HuH-7 (cell line): ENCODE measurements around the gene DDX43.
A peak's percentile ranks its signal among the peaks of the same experiment; 100 is the strongest.
"Not testable (repeated sequence)": the region's sequence is repeated elsewhere in the genome, so short reads cannot be mapped to it uniquely, and the experiment has no call there.

Source experiments
- DNase-seq: peaks from one replicate; pipeline ENCODE4 v3.0.0; 2011; ENCODE audit warnings: low spot score

DDX43 gene

GRCh38 chr6:73394577-73395354 is at the start of gene DDX43:
Gene DDX43 (plus strand): TSS chr6:73394828. CDS start chr6:73394906, 78 bp downstream.
- peak; percentile 84 for DNase-seq

GRCh38 chr6:73348550-73349204 is 46.0 kb upstream of the DDX43 start:
- DNase-seq: no peak

DNA sequence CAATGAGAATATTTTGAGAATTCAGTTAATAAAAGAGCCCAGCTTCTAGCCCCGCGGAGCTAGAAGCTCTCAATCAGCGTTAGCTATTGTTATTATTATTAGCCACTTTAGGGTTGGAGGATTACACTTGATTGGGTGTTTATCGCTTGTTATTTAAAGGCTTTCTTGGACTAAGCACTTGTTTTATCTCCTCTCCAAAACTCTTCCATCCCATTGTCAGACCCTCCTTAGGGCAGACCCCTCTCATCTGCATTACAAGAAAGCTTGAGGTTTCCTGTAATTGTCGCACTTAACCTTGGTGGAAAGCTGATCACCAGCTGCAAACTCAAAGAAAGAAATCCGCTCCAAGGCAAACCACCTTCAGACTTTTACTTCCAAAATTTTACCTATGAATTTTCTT is 45.3 kb upstream of the DDX43 start:
- no peak for DNase-seq

- no peak for DNase-seq
Observed at GRCh38 chr6:73353636-73354593, 40.7 kb upstream of the DDX43 start, which contains the start of gene DPPA5. Gene DPPA5 (minus strand): TSS chr6:73354276. CDS start chr6:73354225, 51 bp downstream.

DNA sequence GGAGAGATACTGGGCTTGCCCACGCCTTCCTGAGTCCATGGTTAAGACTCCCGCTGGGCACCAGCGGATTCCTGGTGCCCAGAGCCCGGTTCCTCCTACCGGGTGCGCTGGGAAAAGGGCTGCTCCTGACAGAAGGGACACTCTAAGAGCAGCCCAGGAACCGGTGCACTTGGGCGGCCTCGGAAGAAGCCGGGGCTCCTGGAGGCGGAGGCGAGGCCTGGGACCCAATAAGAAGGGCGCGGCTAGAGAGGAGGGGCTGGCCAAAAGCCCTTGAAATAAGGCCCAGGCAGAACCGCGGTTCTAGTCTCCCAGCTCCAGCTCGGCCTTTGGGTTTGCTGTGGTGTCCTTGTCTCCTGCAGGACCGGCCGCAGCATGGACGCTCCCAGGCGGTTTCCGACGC is 32.3 kb upstream of the DDX43 start, which contains the start of gene KHDC3L:
KHDC3L (plus strand) TSS at position 301 of the 400 bp plus-strand sequence; CDS start at position 373, 72 bp downstream.
- no peak for DNase-seq

DNA sequence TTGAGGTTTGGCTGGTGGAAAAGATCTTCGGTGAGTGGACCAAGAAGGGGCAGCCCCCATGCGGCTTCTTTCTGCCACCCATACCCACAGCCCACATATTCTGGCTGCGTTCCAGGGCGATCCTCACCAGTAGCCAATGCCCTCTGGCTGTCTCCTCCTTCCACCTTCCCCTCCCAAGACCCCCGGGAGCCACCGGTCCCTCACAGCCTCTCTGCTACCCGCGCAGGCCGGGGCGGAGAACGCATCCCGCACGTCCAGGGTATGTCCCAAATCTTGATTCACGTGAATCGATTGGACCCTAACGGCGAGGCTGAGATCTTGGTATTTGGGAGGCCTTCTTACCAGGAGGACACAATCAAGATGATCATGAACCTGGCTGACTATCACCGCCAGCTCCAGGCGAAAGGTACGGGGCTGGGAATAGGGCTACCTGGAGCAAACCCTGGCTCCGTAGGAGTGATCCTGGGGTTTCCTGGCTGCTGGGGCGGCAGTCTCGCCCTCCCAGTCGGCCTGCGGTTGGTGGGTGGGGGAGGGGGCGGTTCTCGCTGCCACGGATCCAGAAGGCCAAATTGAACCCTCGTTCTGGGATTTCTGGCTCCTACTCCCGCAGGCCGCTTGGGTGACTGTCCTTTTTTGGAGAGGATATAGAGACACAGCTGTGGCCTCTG is 31.6 kb upstream of the DDX43 start:
- DNase-seq: no peak

- DNase-seq: no peak
Observed at GRCh38 chr6:73363537-73363875, 31.1 kb upstream of the DDX43 start.

GRCh38 chr6:73364121-73364520 is 30.5 kb upstream of the DDX43 start:
- DNase-seq: no peak

GRCh38 chr6:73364549-73364948 is 30.1 kb upstream of the DDX43 start:
- no peak for DNase-seq

DNA sequence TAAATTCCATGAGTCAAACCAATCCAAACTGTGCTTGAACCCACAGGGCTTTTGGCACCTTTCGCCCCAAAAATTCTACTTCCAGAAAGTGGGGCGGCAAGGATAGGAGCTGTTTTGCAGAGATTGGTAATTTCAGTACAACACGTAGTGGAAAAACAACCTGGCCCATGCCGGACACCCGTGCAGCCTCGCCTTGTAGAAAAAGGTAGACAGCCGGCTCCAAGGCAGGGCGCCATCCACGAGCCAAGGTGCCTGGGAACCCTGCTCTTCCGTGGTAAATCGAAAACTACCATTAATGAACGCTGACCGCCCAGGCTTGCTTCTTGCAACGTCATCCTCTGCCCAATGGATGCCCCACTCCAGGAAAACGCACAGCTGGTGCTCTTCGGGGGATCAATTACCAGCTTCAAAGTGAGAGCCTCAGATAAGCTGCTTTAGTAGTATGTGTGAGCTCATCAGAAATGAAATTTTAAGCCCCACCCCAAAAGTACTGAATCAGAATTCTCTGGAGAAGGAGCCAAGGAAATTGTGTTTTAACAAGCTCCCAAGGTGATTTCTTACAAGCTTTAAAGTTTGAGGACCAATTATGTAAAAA is 26.8 kb upstream of the DDX43 start:
- DNase-seq: no peak

DNA sequence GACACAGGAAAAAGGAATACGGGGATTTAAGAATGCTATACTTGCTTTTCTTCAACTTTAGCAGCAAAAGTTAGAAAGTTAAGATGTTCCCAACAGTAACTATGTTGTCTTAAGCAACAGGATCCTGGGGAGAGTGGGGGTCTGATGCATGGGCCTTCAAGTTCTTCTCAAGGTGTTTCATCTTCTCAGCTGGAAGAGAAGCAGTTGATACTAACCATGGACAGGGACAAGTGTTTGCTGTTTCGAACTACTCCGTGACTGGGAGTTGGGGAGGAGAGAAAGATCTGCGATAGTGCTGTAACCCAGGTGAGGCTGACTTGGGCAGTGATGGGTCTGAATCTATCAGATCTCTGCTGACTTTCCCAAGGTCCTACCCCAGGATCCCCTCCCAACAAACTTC is 26.0 kb upstream of the DDX43 start:
- DNase-seq: no peak

DNA sequence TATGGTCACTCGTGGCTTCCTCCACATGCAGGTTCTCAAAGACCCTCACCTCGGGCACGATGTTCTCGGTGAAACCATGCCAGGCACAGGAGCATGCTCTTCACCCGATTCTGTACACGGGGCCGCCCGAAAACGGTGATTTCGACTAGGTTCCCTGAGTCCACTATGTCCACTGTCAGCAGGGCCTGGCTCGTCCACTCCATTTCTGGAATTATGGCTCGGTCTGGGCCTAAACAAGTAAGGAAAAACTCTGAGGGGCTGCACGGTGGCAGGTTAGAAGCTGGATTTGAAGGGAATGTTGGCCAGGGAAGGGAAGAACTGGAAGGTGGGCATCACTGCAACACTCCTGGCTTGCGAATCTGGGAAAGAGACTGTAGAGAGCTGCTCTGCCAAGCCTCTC is 25.5 kb upstream of the DDX43 start:
- no peak for DNase-seq

DNA sequence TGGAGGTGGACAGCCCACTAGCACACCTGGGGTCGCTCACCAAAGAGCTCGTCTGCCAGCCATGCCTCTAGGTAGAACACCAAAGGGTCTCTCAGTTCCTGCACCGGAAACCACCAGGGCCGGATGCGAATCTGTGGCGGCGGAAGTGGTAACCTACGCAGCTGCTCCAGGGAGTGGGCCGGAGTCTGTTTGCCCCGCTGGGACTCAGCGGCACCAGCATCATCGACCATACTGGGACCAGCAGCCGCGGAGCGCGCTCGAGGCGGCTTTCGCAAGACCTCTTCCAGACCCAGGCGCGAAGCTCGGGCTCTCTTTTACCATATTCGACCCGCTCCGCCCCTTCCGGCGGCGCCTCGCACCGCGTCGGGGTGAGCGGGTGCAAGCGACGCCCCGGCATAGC is 25.1 kb upstream of the DDX43 start, which contains the start of gene OOEP:
OOEP (minus strand) TSS at position 335 of the 400 bp plus-strand sequence; CDS start at position 230, 105 bp downstream.
- DNase-seq: no peak

DNA sequence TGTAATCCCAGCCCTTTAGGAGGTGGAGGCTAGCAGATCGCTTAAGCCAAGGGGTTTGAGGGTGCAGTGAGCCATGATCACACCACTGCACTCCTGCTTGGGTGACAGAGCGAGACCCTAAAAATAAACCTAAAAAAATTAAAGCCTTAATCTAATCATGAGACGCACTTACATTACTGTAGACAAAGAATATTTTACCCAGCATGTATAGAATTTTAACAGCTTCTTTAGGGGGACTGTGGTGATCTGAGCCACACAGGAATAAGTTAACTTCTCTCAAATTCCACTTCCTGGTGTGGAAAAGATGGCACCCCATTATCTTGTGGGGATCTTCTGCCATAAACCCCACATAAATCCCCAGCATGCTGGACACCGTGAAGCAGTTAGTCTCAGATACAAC is 22.6 kb upstream of the DDX43 start:
- DNase-seq: no peak

GRCh38 chr6:73372516-73372915 is 22.1 kb upstream of the DDX43 start:
- DNase-seq: no peak

DNA sequence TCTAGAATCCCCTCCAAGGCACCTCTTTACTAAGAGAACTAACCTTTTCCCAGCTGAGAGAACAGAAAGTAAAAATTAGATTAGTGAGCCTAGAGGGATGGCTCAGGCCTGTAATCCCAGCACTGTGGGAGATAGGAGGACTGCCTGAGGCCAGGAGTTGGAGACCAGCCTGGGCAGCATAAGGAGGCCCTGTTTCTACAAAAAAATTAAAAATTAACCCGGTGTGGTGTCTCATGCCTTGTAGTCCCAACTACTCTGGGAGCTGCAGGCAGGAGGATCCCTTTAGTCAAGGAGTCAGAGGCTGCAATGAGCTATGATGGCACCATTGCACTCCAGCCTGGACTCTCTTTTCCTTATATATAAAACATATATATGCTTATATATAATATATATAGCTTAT is 19.4 kb upstream of the DDX43 start:
- DNase-seq: no peak

GRCh38 chr6:73377225-73377624 is 17.4 kb upstream of the DDX43 start:
- no peak for DNase-seq

- DNase-seq: not testable (repeated sequence)
Observed at GRCh38 chr6:73381531-73381930, 13.1 kb upstream of the DDX43 start.

DNA sequence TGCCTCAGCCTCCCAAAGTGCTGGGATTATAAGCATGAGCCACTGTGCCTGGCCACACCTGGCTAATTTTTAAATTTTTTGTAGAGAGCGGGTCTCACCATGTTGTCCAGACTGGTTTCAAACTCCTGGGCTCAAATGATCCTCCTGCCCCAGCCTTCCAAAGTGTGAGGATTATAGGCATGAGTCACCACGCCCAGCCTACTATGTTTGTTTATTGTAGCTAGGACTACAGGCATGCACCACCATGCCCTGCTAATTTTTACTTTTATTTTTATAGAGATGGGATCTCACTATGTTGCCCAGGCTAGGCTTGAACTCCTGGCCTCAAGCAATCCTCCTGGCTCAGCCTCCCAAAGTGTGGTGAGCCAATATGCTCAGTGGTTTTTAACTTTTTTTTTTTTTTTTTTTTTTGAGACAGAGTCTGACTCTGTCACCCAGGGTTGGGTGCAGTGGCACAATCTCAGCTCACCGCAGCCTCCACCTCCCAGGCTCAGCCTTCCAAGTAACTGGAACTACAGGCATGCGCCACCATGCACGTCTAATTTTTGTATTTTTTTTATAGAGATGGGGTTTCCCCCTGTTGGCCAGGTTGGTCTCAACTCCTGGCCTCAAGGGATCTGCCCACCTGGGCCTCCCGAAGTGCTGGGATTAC is 12.0 kb upstream of the DDX43 start:
- DNase-seq: no peak

DNA sequence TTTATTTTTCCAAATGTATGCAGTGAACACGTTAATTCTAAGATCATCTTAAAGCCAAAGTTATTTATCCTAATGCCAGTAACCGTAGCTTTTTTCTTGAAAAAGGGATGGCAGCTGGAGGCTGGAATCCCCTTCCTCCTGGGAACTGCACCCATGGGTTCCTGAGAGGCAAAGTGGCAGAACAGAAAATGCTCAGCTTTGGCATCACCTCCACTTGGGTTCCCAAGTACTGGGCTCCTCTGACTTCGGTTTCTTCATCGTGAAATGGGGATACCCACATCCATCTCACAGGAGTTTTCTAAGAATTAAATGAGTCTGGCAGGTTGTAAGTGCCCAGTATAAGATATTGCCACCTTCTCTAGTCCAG is 6.2 kb upstream of the DDX43 start:
- DNase-seq: no peak
